Smooth muscle cell (in vitro differentiated cells): Measurements from ENCODE around the gene LSM8. TPM values are rescaled to one million over a fixed set of nuclear protein-coding genes. Genes with fewer than 3 reads are reported as not detected.
"Not testable (repeated sequence)": the region's sequence is repeated elsewhere in the genome, so short reads cannot be mapped to it uniquely, and the experiment has no call there.

Experiments used
- DNase-seq: peaks from one replicate; lab custom pipeline; 2025; ENCODE audit not compliant: unreplicated experiment; lab: John Stamatoyannopoulos, UW
- H2AFZ ChIP-seq: fragments of 200-600 bp; sonication (generic); 2 replicates; pipeline ENCODE4 v1.6.0; 2016; ENCODE audit warnings: antibody characterized with exemption, low read depth, mild to moderate bottlenecking
- H3F3A ChIP-seq: fragments of 200-600 bp; sonication (generic); 2 replicates; pipeline ENCODE4 v1.6.0; 2017; ENCODE audit warnings: antibody characterized with exemption, low read depth
- H3K27ac ChIP-seq: fragments of 200-600 bp; sonication (generic); 2 replicates; pipeline ENCODE4 v1.5.1; 2016; ENCODE audit warnings: low read depth, mild to moderate bottlenecking
- H3K27me3 ChIP-seq: fragments of 200-600 bp; sonication (generic); 2 replicates; pipeline ENCODE4 v1.6.1; 2016; ENCODE audit warnings: low read depth, mild to moderate bottlenecking
- H3K36me3 ChIP-seq: fragments of 200-600 bp; sonication (generic); 2 replicates; pipeline ENCODE4 v1.5.1; 2016; ENCODE audit warnings: low read depth
- H3K4me1 ChIP-seq: fragments of 200-600 bp; sonication (generic); 2 replicates; pipeline ENCODE4 v1.5.1; 2016; ENCODE audit warnings: low read depth
- H3K4me2 ChIP-seq: fragments of 200-600 bp; sonication (generic); 2 replicates; pipeline ENCODE4 v1.6.0; 2016; ENCODE audit warnings: mild to moderate bottlenecking
- H3K4me3 ChIP-seq: fragments of 200-600 bp; sonication (generic); 2 replicates; pipeline ENCODE4 v1.5.1; 2016; ENCODE audit warnings: mild to moderate bottlenecking
- H3K79me2 ChIP-seq: fragments of 200-600 bp; sonication (generic); 2 replicates; pipeline ENCODE4 v1.6.0; 2016; ENCODE audit warnings: low read depth, mild to moderate bottlenecking
- H3K9ac ChIP-seq: fragments of 200-600 bp; sonication (generic); 2 replicates; pipeline ENCODE4 v1.6.0; 2016; ENCODE audit warnings: low read depth
- H3K9me3 ChIP-seq: fragments of 200-600 bp; sonication (generic); replicated peaks from 2 replicates; pipeline ENCODE4 v1.5.1; 2016; ENCODE audit warnings: low read depth
- H4K20me1 ChIP-seq: fragments of 200-600 bp; sonication (generic); 2 replicates; pipeline ENCODE4 v1.6.0; 2016; ENCODE audit warnings: low read depth
- CTCF ChIP-seq: fragments of 200-600 bp; sonication (generic); IDR thresholded peaks from 2 replicates; pipeline ENCODE4 v1.5.1; 2017; ENCODE audit warnings: borderline replicate concordance, mild to moderate bottlenecking, antibody characterized with exemption; ENCODE audit not compliant: insufficient read depth, poor library complexity, severe bottlenecking
- WGBS: methylation state at CpG from one replicate; pipeline ENCODE4 v1.1.7; 2016; ENCODE audit warnings: low lambda C conversion rate; 5-methylcytosine and 5-hydroxymethylcytosine counted together
- polyA plus RNA-seq: library from polyadenylated mRNA; unstranded; fragments of >200 nt; fragmentation: Nextera tagmentation; extraction: Ambion mirVana; gene quantifications from 2 replicates; pipeline ENCODE4 v1.2.1, GENCODE V29; 2016
- total RNA-seq: library from RNA; depleted of rRNA; stranded (reverse); fragments of >200 nt; gene quantifications from 2 replicates; pipeline ENCODE4 v1.2.3, GENCODE V29; 2014

Gene LSM8
- total RNA-seq (38.2 and 42.8 TPM in 2 replicates), polyA plus RNA-seq (36.8 and 41.6 TPM in 2 replicates)

GRCh38 chr7:118183786-118184564, at the start of gene LSM8:
LSM8 (plus strand) TSS chr7:118184164; CDS start chr7:118184224, 60 bp downstream.
- Histone ChIP-seq H4K20me1 (peaks cover 11% of the 10 kb centered on the region), H3K4me2 (peak within 1 kb of the TSS; percentile 98), H3K36me3 (peaks cover 6% of the 10 kb centered on the region), H3K27ac (peak within 1 kb of the TSS; percentile 92), H3K79me2 (peaks cover 44% of the 10 kb centered on the region), H3K4me3 (peak within 1 kb of the TSS; percentile 93), H3K27me3 (no peaks in the 10 kb centered on the region), H3F3A (no peaks in the 10 kb centered on the region), H2AFZ (peak within 1 kb of the TSS; percentile 83), H3K9ac (peak within 1 kb of the TSS; percentile 95), H3K4me1 (peaks cover 20% of the 10 kb centered on the region), H3K9me3 (no peaks in the 10 kb centered on the region)
- TF ChIP-seq CTCF, result no peak
- peak; percentile 86 for DNase-seq
- under 1% methylated on average over 61 of the region's 62 CpGs for WGBS

- not testable (repeated sequence) for H2AFZ ChIP-seq
These were observed 49.5 kb upstream of the LSM8 start for GRCh38 chr7:118134420-118134819.

GRCh38 chr7:118140468-118140867, 43.5 kb upstream of the LSM8 start:
- 74% methylated on average over 1 of the region's 1 CpG for WGBS
- no peak for TF ChIP-seq CTCF
- H3K36me3 ChIP-seq, result no peaks in the 10 kb centered on the region
- no peak overlapping the region for H3K9ac ChIP-seq
- no peaks in the 10 kb centered on the region for H3K4me1 ChIP-seq
- no peak for DNase-seq
- H3K27me3 ChIP-seq, result no peaks in the 10 kb centered on the region
- H4K20me1 ChIP-seq, result no peaks in the 10 kb centered on the region
- H3K79me2 ChIP-seq, result no peaks in the 10 kb centered on the region
- H2AFZ ChIP-seq, result no peak overlapping the region
- H3K4me2 ChIP-seq, result no peak overlapping the region
- H3K27ac ChIP-seq, result no peak overlapping the region
- H3K9me3 ChIP-seq, result no peaks in the 10 kb centered on the region
- H3K4me3 ChIP-seq, result no peak overlapping the region
- no peaks in the 10 kb centered on the region for H3F3A ChIP-seq

More at GRCh38 chr7:118134420-118134819, 49.5 kb upstream of the LSM8 start:
- not testable (repeated sequence) for H3K27me3 ChIP-seq, H3K4me3 ChIP-seq, H3K9ac ChIP-seq, H3K36me3 ChIP-seq, H3K79me2 ChIP-seq, H3F3A ChIP-seq, H3K27ac ChIP-seq, DNase-seq, H3K4me1 ChIP-seq, H3K9me3 ChIP-seq, H4K20me1 ChIP-seq, H3K4me2 ChIP-seq

DNA sequence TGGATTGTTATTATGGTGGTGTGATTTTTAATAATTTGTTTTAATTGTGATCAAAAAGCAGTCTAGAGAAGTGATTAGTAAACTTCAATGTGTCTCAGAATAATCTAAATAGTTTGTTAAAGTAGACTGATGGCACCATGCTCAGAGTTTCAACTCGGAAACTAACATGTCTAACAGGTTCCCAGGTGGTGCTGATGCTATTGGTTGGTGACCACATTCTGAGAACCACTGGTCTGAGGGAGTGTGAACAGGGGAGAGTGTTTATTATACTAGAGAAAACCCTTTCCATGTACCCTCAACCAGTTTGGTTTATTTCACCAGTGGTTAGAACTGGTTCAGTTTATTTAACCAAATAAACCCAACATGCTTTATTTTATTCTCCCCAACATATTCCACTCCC, 42.0 kb upstream of the LSM8 start:
- no peak overlapping the region for H3K4me2 ChIP-seq
- H3K9ac ChIP-seq, result no peak overlapping the region
- no peak overlapping the region for H3K27ac ChIP-seq
- H3K79me2 ChIP-seq, result no peaks in the 10 kb centered on the region
- no peaks in the 10 kb centered on the region for H3K4me1 ChIP-seq
- H3K4me3 ChIP-seq, result no peak overlapping the region
- no peaks in the 10 kb centered on the region for H4K20me1 ChIP-seq
- H2AFZ ChIP-seq, result no peak overlapping the region
- H3K9me3 ChIP-seq, result no peaks in the 10 kb centered on the region
- H3K36me3 ChIP-seq, result no peaks in the 10 kb centered on the region
- no peak for TF ChIP-seq CTCF
- H3F3A ChIP-seq, result no peaks in the 10 kb centered on the region
- WGBS, result 94% methylated on average over 1 of the region's 1 CpG
- no peak for DNase-seq
- no peaks in the 10 kb centered on the region for H3K27me3 ChIP-seq
